Keratinocyte (primary cell): Measurements from ENCODE around the gene GRM7. TPM values are rescaled to one million over a fixed set of nuclear protein-coding genes. Genes with fewer than 3 reads are reported as not detected.

ENCODE experiments used
- DNase-seq: peaks from one replicate; pipeline ENCODE4 v3.0.0-alpha.2; 2011; ENCODE audit warnings: low read depth, missing footprints, low spot score
- FAIRE-seq: peaks from 2 replicates; lab custom pipeline; 2011; peaks lifted over from hg19 to GRCh38; lab: Jason Lieb, UNC
- H2AFZ ChIP-seq: 2 replicates; pipeline ENCODE4 v1.6.0; 2012; ENCODE audit warnings: low read length, control low read depth, inconsistent platforms; ENCODE audit not compliant: control insufficient read depth
- H3K27ac ChIP-seq: 2 replicates; pipeline ENCODE4 v1.5.1; 2011; ENCODE audit warnings: low read length; ENCODE audit not compliant: control insufficient read depth, insufficient read depth
- H3K27me3 ChIP-seq: 3 replicates; pipeline ENCODE4 v1.6.0; 2011; ENCODE audit warnings: low read length; ENCODE audit not compliant: control insufficient read depth, insufficient read depth; ENCODE audit errors: extremely low read depth
- H3K36me3 ChIP-seq, 2 experiments: 2 replicates in 1 of 2; 3 replicates in 1 of 2; pipeline ENCODE4 v1.5.1; 2011; ENCODE audit warnings: low read length in 2 of 2, mild to moderate bottlenecking in 1 of 2; ENCODE audit not compliant: control insufficient read depth in 2 of 2, insufficient read depth in 2 of 2; ENCODE audit errors: extremely low read depth in 1 of 2
- H3K4me1 ChIP-seq: 3 replicates; pipeline ENCODE4 v1.5.1; 2011; ENCODE audit warnings: low read length; ENCODE audit not compliant: control insufficient read depth, insufficient read depth; ENCODE audit errors: extremely low read depth
- H3K4me2 ChIP-seq: 3 replicates; pipeline ENCODE4 v1.6.0; 2011; ENCODE audit warnings: low read depth, low read length; ENCODE audit not compliant: control insufficient read depth, insufficient read depth; ENCODE audit errors: extremely low read depth
- H3K4me3 ChIP-seq, 3 experiments: fragments of 200-600 bp in 1 of 3; sonication (generic) in 1 of 3; 2 replicates in 2 of 3; 3 replicates in 1 of 3; pipeline ENCODE4 v1.5.1; 2011 to 2016; ENCODE audit warnings: low read length in 3 of 3, mild to moderate bottlenecking in 3 of 3, control low read depth in 2 of 3, inconsistent platforms in 1 of 3, low read depth in 1 of 3, mixed read lengths in 1 of 3, mixed run types in 1 of 3, moderate library complexity in 1 of 3; ENCODE audit not compliant: control insufficient read depth in 2 of 3, insufficient read depth in 2 of 3; ENCODE audit errors: extremely low read depth in 1 of 3
- H3K79me2 ChIP-seq: 2 replicates; pipeline ENCODE4 v1.6.0; 2012; ENCODE audit warnings: low read length; ENCODE audit not compliant: control insufficient read depth, insufficient read depth
- H3K9ac ChIP-seq: 3 replicates; pipeline ENCODE4 v1.6.0; 2011; ENCODE audit warnings: low read length; ENCODE audit not compliant: control insufficient read depth, insufficient read depth; ENCODE audit errors: extremely low read depth
- H3K9me1 ChIP-seq: 3 replicates; pipeline ENCODE4 v1.6.0; 2011; ENCODE audit warnings: low read length; ENCODE audit not compliant: control insufficient read depth, insufficient read depth; ENCODE audit errors: extremely low read depth
- H3K9me3 ChIP-seq: 2 replicates; pipeline ENCODE4 v1.5.1; 2012; ENCODE audit warnings: low read depth, low read length; ENCODE audit not compliant: control insufficient read depth
- H4K20me1 ChIP-seq: 3 replicates; pipeline ENCODE4 v1.6.0; 2011; ENCODE audit warnings: low read length; ENCODE audit not compliant: control insufficient read depth, insufficient read depth; ENCODE audit errors: extremely low read depth
- EZH2 ChIP-seq: IDR thresholded peaks from one replicate; pipeline ENCODE4 v1.6.1; 2012; ENCODE audit warnings: inconsistent platforms, mild to moderate bottlenecking, low read length, moderate library complexity
- dilution Hi-C: fragments of 300-500 bp; cut with MboI; formaldehyde crosslinking; loops from one replicate; pipeline ENCODE4 v1.7.0; 2020; ENCODE audit warnings: low sequenced_read_pairs; ENCODE audit not compliant: extremely low pct_ligation_motif_present
- polyA plus RNA-seq, 5 experiments: library from polyadenylated mRNA; depleted of rRNA in 3 of 5; stranded (reverse) in 3 of 5; stranded (forward) in 1 of 5; unstranded in 1 of 5; fragments of >200 nt; gene quantifications; 1 replicate in 1 of 5; 2 replicates in 3 of 5; 3 replicates in 1 of 5; pipeline versions ENCODE4 v1.2.1 to v1.2.3, GENCODE V29; 2011 to 2012; ENCODE audit warnings: missing spikeins in 2 of 5, low read depth in 1 of 5, low replicate concordance in 1 of 5
- TF ChIP-seq, protein P1 (sequence below), 3 experiments: IDR thresholded peaks in 1 of 3; conservative IDR thresholded peaks in 1 of 3; optimal IDR thresholded peaks in 1 of 3; 2 replicates in 2 of 3; 3 replicates in 1 of 3; pipeline versions ENCODE3 to v1.5.1; 2011; ENCODE audit warnings: low read length in 3 of 3, mild to moderate bottlenecking in 3 of 3, moderate library complexity in 2 of 3, control low read depth in 1 of 3, inconsistent platforms in 1 of 3; ENCODE audit not compliant: insufficient read depth in 2 of 3; ENCODE audit errors: extremely low read depth in 1 of 3

The GRM7 gene
- polyA plus RNA-seq, 1 donor (not counting 4 experiments of a cell fraction or from before 2014, with no cell fraction given) = not detected

DNA sequence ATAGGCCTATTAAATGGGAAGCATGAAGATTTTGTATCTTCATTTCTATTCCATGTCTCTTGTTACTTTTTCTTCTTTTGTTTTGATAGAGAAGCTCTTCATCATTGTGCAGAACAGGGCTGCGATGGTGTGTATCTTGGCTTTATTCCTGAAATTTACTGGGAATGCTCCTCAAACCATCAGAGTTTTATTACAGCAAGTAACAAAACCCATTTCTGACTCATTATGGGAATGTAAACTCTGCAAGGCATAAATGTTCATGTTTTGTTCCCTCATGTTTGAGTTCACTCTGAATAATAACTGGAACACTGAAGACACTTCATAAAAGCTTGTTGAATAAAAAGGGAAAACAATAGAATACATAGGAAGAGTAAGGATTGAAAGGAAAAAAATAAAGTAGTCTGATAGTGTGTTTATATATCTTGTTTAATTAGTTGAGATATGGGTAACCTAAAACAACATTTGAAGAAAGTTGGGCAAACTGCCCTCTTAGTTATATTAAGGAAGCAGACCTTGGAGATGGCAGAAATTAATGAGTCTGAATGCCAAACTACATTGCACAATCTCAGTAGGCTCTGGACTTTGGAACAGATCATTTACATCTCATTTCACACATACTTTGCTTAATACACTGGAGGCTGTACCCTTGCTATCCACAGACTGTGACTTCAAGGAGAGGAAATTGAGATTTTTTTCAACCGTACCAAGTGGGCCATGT is 521.5 kb downstream of the GRM7 start:
- no peak overlapping the region for H3K27ac ChIP-seq
- no peaks in the 10 kb centered on the region for H3K27me3 ChIP-seq
- H2AFZ ChIP-seq = no peak overlapping the region
- no peaks in the 10 kb centered on the region for H3K9me3 ChIP-seq
- H4K20me1 ChIP-seq = no peaks in the 10 kb centered on the region
- no peak overlapping the region for H3K4me3 ChIP-seq
- H3K79me2 ChIP-seq = no peaks in the 10 kb centered on the region
- no peak overlapping the region for H3K4me2 ChIP-seq
- H3K36me3 ChIP-seq = no peaks in the 10 kb centered on the region
- TF ChIP-seq EZH2 = no peak
- TF ChIP-seq, protein P1, sequence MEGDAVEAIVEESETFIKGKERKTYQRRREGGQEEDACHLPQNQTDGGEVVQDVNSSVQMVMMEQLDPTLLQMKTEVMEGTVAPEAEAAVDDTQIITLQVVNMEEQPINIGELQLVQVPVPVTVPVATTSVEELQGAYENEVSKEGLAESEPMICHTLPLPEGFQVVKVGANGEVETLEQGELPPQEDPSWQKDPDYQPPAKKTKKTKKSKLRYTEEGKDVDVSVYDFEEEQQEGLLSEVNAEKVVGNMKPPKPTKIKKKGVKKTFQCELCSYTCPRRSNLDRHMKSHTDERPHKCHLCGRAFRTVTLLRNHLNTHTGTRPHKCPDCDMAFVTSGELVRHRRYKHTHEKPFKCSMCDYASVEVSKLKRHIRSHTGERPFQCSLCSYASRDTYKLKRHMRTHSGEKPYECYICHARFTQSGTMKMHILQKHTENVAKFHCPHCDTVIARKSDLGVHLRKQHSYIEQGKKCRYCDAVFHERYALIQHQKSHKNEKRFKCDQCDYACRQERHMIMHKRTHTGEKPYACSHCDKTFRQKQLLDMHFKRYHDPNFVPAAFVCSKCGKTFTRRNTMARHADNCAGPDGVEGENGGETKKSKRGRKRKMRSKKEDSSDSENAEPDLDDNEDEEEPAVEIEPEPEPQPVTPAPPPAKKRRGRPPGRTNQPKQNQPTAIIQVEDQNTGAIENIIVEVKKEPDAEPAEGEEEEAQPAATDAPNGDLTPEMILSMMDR (optimal IDR thresholded peaks at IDR 0.05 in 1 of 3, IDR thresholded peaks at IDR 0.05 in 1 of 3, conservative IDR thresholded peaks at IDR 0.05 in 1 of 3; ENCODE audit: extremely low read depth in 1 of 3, insufficient read depth in 2 of 3, low read length in 3 of 3) = no peak
- no peaks in the 10 kb centered on the region for H3K4me1 ChIP-seq
- no peak for DNase-seq
- no peak for FAIRE-seq
- H3K9me1 ChIP-seq = no peaks in the 10 kb centered on the region
- dilution Hi-C loops = no loop called here
- H3K9ac ChIP-seq = no peak overlapping the region

DNA sequence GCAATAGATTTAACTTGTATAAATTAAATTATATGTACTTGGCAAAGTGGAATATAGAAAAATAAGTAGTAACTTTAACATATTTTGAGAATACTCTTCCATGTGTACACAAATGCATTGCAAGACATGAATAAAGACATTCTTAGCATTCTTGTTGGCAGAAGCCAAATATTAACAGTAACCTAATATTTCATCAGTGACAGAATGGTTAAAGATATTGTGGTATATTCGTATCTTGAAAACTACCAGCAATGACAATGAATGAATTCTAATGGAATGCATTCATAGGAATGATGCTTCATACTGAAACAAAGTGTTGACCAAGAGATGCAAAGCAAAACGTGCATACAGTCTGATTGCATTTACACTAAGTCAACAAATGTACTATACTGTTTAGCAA is 524.7 kb downstream of the GRM7 start:
- no peak for DNase-seq
- Histone ChIP-seq H3K9ac (no peak overlapping the region), H4K20me1 (no peaks in the 10 kb centered on the region), H3K79me2 (no peaks in the 10 kb centered on the region), H3K4me2 (no peak overlapping the region), H3K27ac (no peak overlapping the region), H3K4me3 (no peak overlapping the region), H3K27me3 (no peaks in the 10 kb centered on the region), H3K9me3 (no peaks in the 10 kb centered on the region), H2AFZ (no peak overlapping the region), H3K9me1 (no peaks in the 10 kb centered on the region), H3K4me1 (no peaks in the 10 kb centered on the region), H3K36me3 (no peaks in the 10 kb centered on the region)
- dilution Hi-C loops = no loop called here
- TF ChIP-seq EZH2 = no peak
- TF ChIP-seq, protein P1 (optimal IDR thresholded peaks at IDR 0.05 in 1 of 3, IDR thresholded peaks at IDR 0.05 in 1 of 3, conservative IDR thresholded peaks at IDR 0.05 in 1 of 3; ENCODE audit: extremely low read depth in 1 of 3, insufficient read depth in 2 of 3, low read length in 3 of 3) = no peak
- no peak for FAIRE-seq
